H1 (cell line): Measurements from ENCODE around the gene MCCD1. TPM values are rescaled to one million over a fixed set of nuclear protein-coding genes. Genes with fewer than 3 reads are reported as not detected.

ENCODE experiments used
- CTCF ChIA-PET: fragments of 300-600 bp; sonication (Branson Sonifier 250); formaldehyde crosslinking; loops from one replicate; lab custom pipeline; 2021; ENCODE audit not compliant: partially characterized antibody; lab: Charles Lee
- POLR2A ChIA-PET: fragments of 300-600 bp; sonication (Branson Sonifier 250); formaldehyde crosslinking; loops from one replicate; lab custom pipeline; 2021; ENCODE audit warnings: inconsistent platforms; ENCODE audit not compliant: partially characterized antibody; lab: Charles Lee
- DNase-seq, 2 experiments: peaks; one replicate each; pipeline versions ENCODE4 v3.0.0 to v3.0.0-alpha.2; 2010 to 2022; ENCODE audit warnings: low spot score in 2 of 2, low read depth in 1 of 2, mixed read lengths in 1 of 2
- FAIRE-seq: peaks from 2 replicates; lab custom pipeline; 2011; peaks lifted over from hg19 to GRCh38; lab: Jason Lieb, UNC
- H2AFZ ChIP-seq: 2 replicates; pipeline ENCODE4 v1.8.1; 2012; ENCODE audit warnings: low read length, inconsistent platforms
- H2AK5ac ChIP-seq: 2 replicates; pipeline ENCODE4 v1.6.1; 2013; ENCODE audit warnings: low read depth, low read length
- H2BK120ac ChIP-seq: replicated peaks from 2 replicates; pipeline ENCODE3; 2013; ENCODE audit warnings: low read depth, low read length, inconsistent platforms
- H2BK12ac ChIP-seq: 2 replicates; pipeline ENCODE4 v1.6.1; 2013; ENCODE audit warnings: low read depth, low read length
- H2BK15ac ChIP-seq: 2 replicates; pipeline ENCODE4 v1.6.1; 2013; ENCODE audit warnings: low read length
- H2BK20ac ChIP-seq: 2 replicates; pipeline ENCODE4 v1.6.1; 2013; ENCODE audit warnings: low read length
- H2BK5ac ChIP-seq: 2 replicates; pipeline ENCODE4 v1.6.1; 2013; ENCODE audit warnings: low read depth, low read length
- H3K14ac ChIP-seq: 2 replicates; pipeline ENCODE4 v1.6.1; 2013; ENCODE audit warnings: inconsistent platforms; ENCODE audit not compliant: insufficient read length
- H3K18ac ChIP-seq: 2 replicates; pipeline ENCODE4 v1.6.1; 2013; ENCODE audit warnings: low read length; ENCODE audit errors: extremely low read depth
- H3K23ac ChIP-seq: 2 replicates; pipeline ENCODE4 v1.6.1; 2013; ENCODE audit warnings: inconsistent platforms; ENCODE audit not compliant: insufficient read length
- H3K23me2 ChIP-seq: 2 replicates; pipeline ENCODE4 v1.6.1; 2013; ENCODE audit warnings: low read depth, low read length
- H3K27ac ChIP-seq: 2 replicates; pipeline ENCODE4 v1.6.1; 2011; ENCODE audit warnings: low read depth, low read length, inconsistent platforms
- H3K27me3 ChIP-seq, 4 experiments: replicated peaks in 1 of 4; 1 replicate in 1 of 4; 2 replicates in 3 of 4; pipeline versions ENCODE4 v1.6.1 to v1.8.1; 2011 to 2013; ENCODE audit warnings: low read length in 3 of 4, mild to moderate bottlenecking in 3 of 4, inconsistent platforms in 2 of 4, mixed read lengths in 2 of 4, moderate library complexity in 1 of 4; ENCODE audit not compliant: control insufficient read depth in 3 of 4, insufficient read depth in 3 of 4; ENCODE audit errors: extremely low read depth in 1 of 4
- H3K36me3 ChIP-seq, 4 experiments: 2 replicates each; pipeline versions ENCODE4 v1.6.1 to v1.8.1; 2011 to 2013; ENCODE audit warnings: mild to moderate bottlenecking in 4 of 4, low read length in 3 of 4, moderate library complexity in 2 of 4, control low read depth in 1 of 4, inconsistent platforms in 1 of 4; ENCODE audit not compliant: insufficient read depth in 4 of 4, control insufficient read depth in 2 of 4
- H3K4ac ChIP-seq: replicated peaks from 2 replicates; pipeline ENCODE3; 2013; ENCODE audit warnings: low read length, low read depth, mixed read lengths, inconsistent platforms; ENCODE audit not compliant: insufficient read length
- H3K4me1 ChIP-seq, 4 experiments: replicated peaks in 1 of 4; 1 replicate in 1 of 4; 2 replicates in 3 of 4; pipeline versions ENCODE4 v1.6.1 to v1.8.1; 2011 to 2013; ENCODE audit warnings: low read length in 3 of 4, inconsistent platforms in 2 of 4, mixed read lengths in 1 of 4; ENCODE audit not compliant: insufficient read depth in 4 of 4, control insufficient read depth in 3 of 4
- H3K4me2 ChIP-seq, 2 experiments: 2 replicates each; pipeline versions ENCODE4 v1.6.1 to v1.8.1; 2011 to 2013; ENCODE audit warnings: low read depth in 2 of 2, low read length in 2 of 2, control low read depth in 1 of 2, inconsistent platforms in 1 of 2, mild to moderate bottlenecking in 1 of 2; ENCODE audit not compliant: insufficient read depth in 1 of 2
- H3K4me3 ChIP-seq, 4 experiments: fragments of 200-600, 300-600 bp in 1 of 4; sonication (generic), shearing (Covaris generic), sonication (Bioruptor Twin) in 1 of 4; 2 replicates each; pipeline versions ENCODE4 v1.5.1 to v1.8.1; 2011 to 2016; ENCODE audit warnings: low read length in 4 of 4, low read depth in 3 of 4, control low read depth in 2 of 4, inconsistent platforms in 2 of 4, mild to moderate bottlenecking in 2 of 4, mixed read lengths in 1 of 4, moderate library complexity in 1 of 4; ENCODE audit not compliant: insufficient read depth in 2 of 4; ENCODE audit errors: extremely low read depth in 1 of 4
- H3K56ac ChIP-seq: replicated peaks from 2 replicates; pipeline ENCODE3; 2013; ENCODE audit warnings: low read depth, mild to moderate bottlenecking, mixed read lengths, low read length, inconsistent platforms; ENCODE audit not compliant: insufficient read length
- H3K79me1 ChIP-seq: 2 replicates; pipeline ENCODE4 v1.6.1; 2013; ENCODE audit warnings: low read depth, low read length, control low read depth
- H3K79me2 ChIP-seq, 2 experiments: 2 replicates each; pipeline versions ENCODE4 v1.6.1 to v1.8.1; 2012 to 2013; ENCODE audit warnings: low read length in 2 of 2, mild to moderate bottlenecking in 2 of 2, inconsistent platforms in 1 of 2; ENCODE audit not compliant: insufficient read depth in 2 of 2, control insufficient read depth in 1 of 2
- H3K9ac ChIP-seq, 4 experiments: replicated peaks in 1 of 4; 1 replicate in 1 of 4; 2 replicates in 3 of 4; pipeline versions ENCODE4 v1.6.1 to v1.8.1; 2011 to 2013; ENCODE audit warnings: low read depth in 3 of 4, low read length in 3 of 4, control low read depth in 2 of 4, mild to moderate bottlenecking in 2 of 4, moderate library complexity in 2 of 4, inconsistent platforms in 1 of 4; ENCODE audit errors: extremely low read depth in 1 of 4
- H3K9me3 ChIP-seq, 2 experiments: 2 replicates each; pipeline versions ENCODE4 v1.6.1 to v1.8.1; 2012 to 2013; ENCODE audit warnings: mild to moderate bottlenecking in 2 of 2, moderate library complexity in 2 of 2, control low read depth in 1 of 2, inconsistent platforms in 1 of 2, low read depth in 1 of 2, low read length in 1 of 2, mixed read lengths in 1 of 2; ENCODE audit not compliant: insufficient read depth in 2 of 2
- H4K20me1 ChIP-seq, 2 experiments: replicated peaks in 1 of 2; 2 replicates each; pipeline versions ENCODE3 to v1.8.1; 2011 to 2013; ENCODE audit warnings: inconsistent platforms in 2 of 2, low read length in 2 of 2, mild to moderate bottlenecking in 1 of 2; ENCODE audit not compliant: insufficient read depth in 2 of 2, control insufficient read depth in 1 of 2
- H4K5ac ChIP-seq: 2 replicates; pipeline ENCODE4 v1.6.1; 2013; ENCODE audit warnings: low read length, low read depth, mixed read lengths, inconsistent platforms; ENCODE audit not compliant: insufficient read length
- H4K8ac ChIP-seq: 2 replicates; pipeline ENCODE4 v1.8.0; 2013; ENCODE audit warnings: mild to moderate bottlenecking, moderate library complexity, low read length, inconsistent platforms; ENCODE audit not compliant: insufficient read depth; ENCODE audit errors: extremely low read depth
- H4K91ac ChIP-seq: replicated peaks from 2 replicates; pipeline ENCODE3; 2013; ENCODE audit warnings: low read length, mixed read lengths, inconsistent platforms; ENCODE audit not compliant: insufficient read length
- EZH2 ChIP-seq: fragments of 200-600 bp; sonication (generic); IDR thresholded peaks from 2 replicates; pipeline ENCODE4 v1.7.1; 2012; ENCODE audit warnings: low read depth, mild to moderate bottlenecking, moderate library complexity, low read length, inconsistent platforms; ENCODE audit not compliant: severe bottlenecking
- JUN ChIP-seq: IDR thresholded peaks from 2 replicates; pipeline ENCODE4 v1.6.1; 2011; ENCODE audit warnings: low read depth, mild to moderate bottlenecking, improper control_type of control experiment, low read length
- JUND ChIP-seq: IDR thresholded peaks from 2 replicates; pipeline ENCODE4 v1.6.1; 2011; ENCODE audit warnings: mild to moderate bottlenecking, improper control_type of control experiment, low read length
- NRF1 ChIP-seq: IDR thresholded peaks from 2 replicates; pipeline ENCODE4 v1.6.1; 2011; ENCODE audit warnings: mild to moderate bottlenecking, low read depth, low read length, improper control_type of control experiment
- POLR2A ChIP-seq, 2 experiments: IDR thresholded peaks; 1 replicate in 1 of 2; 2 replicates in 1 of 2; pipeline ENCODE4 v1.6.1; 2011; ENCODE audit warnings: low read depth in 2 of 2, low read length in 2 of 2, mild to moderate bottlenecking in 2 of 2; ENCODE audit errors: control extremely low read depth in 1 of 2
- TBP ChIP-seq: IDR thresholded peaks from 2 replicates; pipeline ENCODE4 v1.6.1; 2011; ENCODE audit warnings: low read depth, low read length, improper control_type of control experiment
- polyA plus RNA-seq, 7 experiments: library from polyadenylated mRNA; depleted of rRNA in 3 of 7; stranded (reverse) in 5 of 7; unstranded in 2 of 7; fragments of >200 nt in 5 of 7; fragments of 200-250 nt in 2 of 7; gene quantifications; 1 replicate in 5 of 7; 2 replicates in 1 of 7; 4 replicates in 1 of 7; pipeline versions ENCODE4 v1.2.1 to v1.2.3, GENCODE V29; 2011 to 2013; ENCODE audit warnings: missing spikeins in 2 of 7, mixed read lengths in 2 of 7
- total RNA-seq: library from RNA; stranded (reverse); fragmentation: NEBNext Ultra II Directional; extraction: Animal tissue kit (Norgen Biotek cat#: 25700); gene quantifications from 2 replicates; pipeline ENCODE4 v1.2.1, GENCODE V29; 2021
- TF ChIP-seq, protein P1 (sequence below): IDR thresholded peaks from 2 replicates; pipeline ENCODE4 v1.6.1; 2012; ENCODE audit warnings: inconsistent platforms

MCCD1 gene
- total and polyA plus RNA-seq, 2 of the 8 experiments (the other 6 are each of a cell fraction or from before 2014, with no cell fraction given): not detected

DNA sequence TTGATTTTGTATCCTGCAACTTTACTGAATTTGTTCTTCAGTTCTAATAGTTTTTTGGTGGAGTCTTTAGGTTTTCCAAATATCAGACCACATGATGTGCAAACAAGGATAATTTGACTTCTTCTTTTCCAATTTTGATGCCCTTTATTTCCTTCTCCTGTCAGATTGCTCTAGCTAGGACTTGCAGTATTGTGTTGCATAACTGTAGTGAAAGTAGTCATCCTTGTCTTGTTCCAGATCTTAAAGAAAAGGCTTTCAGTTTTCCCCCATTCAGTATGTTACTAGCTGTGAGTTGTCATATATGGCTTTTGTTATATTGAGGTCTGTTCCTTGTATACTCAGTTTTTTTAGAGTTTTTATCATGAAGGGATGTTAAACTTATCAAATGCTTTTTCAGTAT, 26.2 kb upstream of the MCCD1 start:
- FAIRE-seq: no peak
- no peak for TF ChIP-seq POLR2A (IDR thresholded peaks at IDR 0.05; ENCODE audit: control extremely low read depth in 1 of 2, low read depth in 2 of 2, low read length in 2 of 2)
- TF ChIP-seq NRF1: no peak
- no peak for TF ChIP-seq TBP
- no peak for TF ChIP-seq EZH2
- TF ChIP-seq, protein P1, sequence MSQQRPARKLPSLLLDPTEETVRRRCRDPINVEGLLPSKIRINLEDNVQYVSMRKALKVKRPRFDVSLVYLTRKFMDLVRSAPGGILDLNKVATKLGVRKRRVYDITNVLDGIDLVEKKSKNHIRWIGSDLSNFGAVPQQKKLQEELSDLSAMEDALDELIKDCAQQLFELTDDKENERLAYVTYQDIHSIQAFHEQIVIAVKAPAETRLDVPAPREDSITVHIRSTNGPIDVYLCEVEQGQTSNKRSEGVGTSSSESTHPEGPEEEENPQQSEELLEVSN: no peak
- TF ChIP-seq JUND: no peak
- TF ChIP-seq JUN: no peak

More for the DNA sequence above, 26.2 kb upstream of the MCCD1 start:
- no peak overlapping the region for H3K23ac ChIP-seq
- no peak overlapping the region for H4K91ac ChIP-seq
- H3K4me3 ChIP-seq: no peak overlapping the region
- DNase-seq: no peak
- H2BK20ac ChIP-seq: no peak overlapping the region
- H4K5ac ChIP-seq: no peak overlapping the region
- no peak overlapping the region for H3K56ac ChIP-seq
- no peak overlapping the region for H2AFZ ChIP-seq
- peaks cover 2 to 11% (median 6%) of the 10 kb centered on the region in 4 experiments; a peak in 6 of 7 replicates for H3K4me1 ChIP-seq
- H3K79me1 ChIP-seq: peaks cover 2% of the 10 kb centered on the region; the same call in 1 of the 2 replicates
- H2BK5ac ChIP-seq: no peak overlapping the region
- CTCF ChIA-PET: interaction anchor here (0.7 to 1.2 kb wide), 2 partner anchors 10 to 44 kb away, joined by 3 to 6 read pairs; partner anchors contain the start of gene ATP6V1G2
- H3K36me3 ChIP-seq: peaks cover 4 to 12% (median 8%) of the 10 kb centered on the region in 4 experiments; a peak in 5 of 8 replicates
- H2BK120ac ChIP-seq: no peak overlapping the region
- no peak overlapping the region for H3K14ac ChIP-seq
- no peak overlapping the region for H3K9ac ChIP-seq
- H2BK12ac ChIP-seq: no peak overlapping the region
- H3K23me2 ChIP-seq: peaks cover 4% of the 10 kb centered on the region; the same call in 1 of the 2 replicates
- no peak overlapping the region for H3K4ac ChIP-seq
- no peak overlapping the region for H4K8ac ChIP-seq
- no peak overlapping the region for H2AK5ac ChIP-seq
- H3K27me3 ChIP-seq: peaks cover 0 to 4% (median 2%) of the 10 kb centered on the region in 4 experiments; a peak in 4 of 7 replicates
- no peak overlapping the region for H3K27ac ChIP-seq
- POLR2A ChIA-PET: interaction anchor here (0.9 to 2.1 kb wide), 4 partner anchors 27 to 33 kb away, joined by 3 to 6 read pairs (median 4); no protein-coding TSS in a partner anchor
- H3K4me2 ChIP-seq: no peak overlapping the region
- peaks cover 0 to 40% of the 10 kb centered on the region in 2 experiments; a peak in 2 of 4 replicates for H3K79me2 ChIP-seq
- H4K20me1 ChIP-seq: peaks cover 3% of the 10 kb centered on the region in 2 experiments
- H3K18ac ChIP-seq: no peak overlapping the region
- H3K9me3 ChIP-seq: no peaks in the 10 kb centered on the region
- H2BK15ac ChIP-seq: no peak overlapping the region
